ENCODE results near the gene C17orf58.
"Not testable (repeated sequence)": the region's sequence is repeated elsewhere in the genome, so short reads cannot be mapped to it uniquely, and the experiment has no call there.

Gene C17orf58

DNA sequence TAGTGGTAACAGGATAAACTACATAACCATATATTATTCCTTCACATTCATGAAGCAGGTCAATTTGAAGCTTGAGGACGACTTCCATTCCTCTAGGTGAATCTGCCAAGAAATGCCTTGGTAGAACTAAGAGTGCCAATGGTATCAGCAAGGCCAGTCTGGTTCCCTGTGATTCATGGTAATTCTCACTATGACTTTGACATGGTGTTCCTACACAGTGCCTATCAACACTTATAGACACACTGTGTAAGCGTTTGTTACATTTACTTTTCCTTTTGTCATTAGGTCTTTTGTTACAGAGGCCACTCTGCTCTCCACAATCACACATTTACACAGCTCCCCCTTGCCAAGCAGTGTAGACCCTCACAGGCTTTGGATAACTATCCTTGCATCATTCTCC, 34.1 kb downstream of the C17orf58 start:
- not testable (repeated sequence) for H3K27me3 Mint-ChIP-seq; H3K4me1 Mint-ChIP-seq (ENCODE audit: low read depth); H3K4me3 Mint-ChIP-seq; H3K27ac Mint-ChIP-seq; H3K9me3 Mint-ChIP-seq
- peaks cover 75% of the 10 kb centered on the region for H3K36me3 Mint-ChIP-seq (ENCODE audit: low read depth)
- intact Hi-C loops (cut with micrococcal nuclease): loop anchor here (5.0 kb wide), 1 partner anchor 500 kb away; no protein-coding TSS in a partner anchor

DNA sequence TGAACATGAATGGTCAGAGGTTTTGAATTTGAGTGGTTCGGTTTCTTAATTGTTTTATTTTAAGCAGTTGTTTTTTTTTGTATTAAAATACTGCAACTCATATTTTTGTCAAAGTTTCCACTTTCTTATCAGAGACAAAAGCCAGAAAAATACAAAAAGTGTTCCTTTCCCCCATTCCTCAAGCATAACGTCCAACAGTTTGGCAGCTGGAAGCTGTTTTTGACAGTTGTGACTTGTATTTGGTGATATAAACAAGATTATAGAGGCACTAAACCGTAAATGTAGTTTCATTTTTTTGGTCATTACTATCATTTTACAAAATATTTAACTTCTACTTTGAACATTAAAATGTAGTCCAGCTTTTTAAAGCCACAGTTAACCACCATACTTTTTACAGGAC, 36.0 kb downstream of the C17orf58 start:
- H3K4me1 Mint-ChIP-seq (ENCODE audit: low read depth); H3K27me3 Mint-ChIP-seq; H3K4me3 Mint-ChIP-seq; H3K27ac Mint-ChIP-seq; H3K9me3 Mint-ChIP-seq: not testable (repeated sequence)
- H3K36me3 Mint-ChIP-seq (ENCODE audit: low read depth): peaks cover 73% of the 10 kb centered on the region
- intact Hi-C loops (cut with micrococcal nuclease): loop anchor here (5.0 kb wide), 1 partner anchor 502 kb away; no protein-coding TSS in a partner anchor

DNA sequence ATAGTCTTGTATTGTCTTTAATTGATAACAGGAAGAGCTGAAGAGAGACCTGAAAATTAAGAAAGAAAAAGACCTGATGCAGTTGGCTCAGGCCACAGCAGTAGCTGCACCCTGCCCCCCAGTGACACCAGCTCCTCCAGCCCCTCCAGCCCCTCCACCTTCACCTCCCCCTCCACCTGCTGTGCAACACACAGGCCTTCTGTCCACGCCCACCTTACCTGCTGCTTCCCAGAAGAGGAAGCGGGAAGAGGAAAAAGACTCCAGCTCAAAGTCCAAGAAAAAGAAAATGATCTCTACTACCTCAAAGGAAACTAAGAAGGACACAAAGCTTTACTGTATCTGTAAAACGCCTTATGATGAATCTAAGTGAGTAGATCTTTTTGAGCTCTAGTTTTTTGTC, 36.8 kb downstream of the C17orf58 start:
- peaks cover 73% of the 10 kb centered on the region for H3K36me3 Mint-ChIP-seq (ENCODE audit: low read depth)
- no peaks in the 10 kb centered on the region for H3K9me3 Mint-ChIP-seq
- intact Hi-C loops (cut with micrococcal nuclease): no loop called here
- no peak overlapping the region for H3K4me3 Mint-ChIP-seq
- H3K27ac Mint-ChIP-seq: no peak overlapping the region
- H3K4me1 Mint-ChIP-seq (ENCODE audit: low read depth): peaks cover 5% of the 10 kb centered on the region
- H3K27me3 Mint-ChIP-seq: no peaks in the 10 kb centered on the region

DNA sequence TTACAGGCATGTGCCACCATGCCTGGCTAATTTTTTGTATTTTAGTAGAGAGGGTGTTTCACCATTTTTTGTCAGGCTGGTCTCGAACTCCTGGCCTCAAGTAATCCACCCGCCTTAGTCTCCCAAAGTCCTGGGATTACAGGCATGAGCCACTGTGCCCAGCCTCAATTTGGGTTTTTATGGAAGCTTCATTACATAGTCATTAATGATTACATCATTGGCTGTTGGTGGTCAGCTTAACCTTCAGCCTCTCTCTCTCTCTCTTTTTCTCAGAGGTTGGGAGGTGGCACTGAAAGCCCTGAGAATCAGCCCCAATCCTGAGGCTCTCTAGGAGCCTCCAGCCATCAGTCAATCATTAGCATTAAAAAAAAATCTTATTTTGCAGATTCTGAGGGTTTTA, 45.3 kb downstream of the C17orf58 start:
- H3K4me3 Mint-ChIP-seq: no peak overlapping the region
- no peak overlapping the region for H3K27ac Mint-ChIP-seq
- intact Hi-C loops (cut with micrococcal nuclease): no loop called here
- H3K9me3 Mint-ChIP-seq: no peaks in the 10 kb centered on the region
- no peaks in the 10 kb centered on the region for H3K27me3 Mint-ChIP-seq
- peaks cover 99% of the 10 kb centered on the region for H3K36me3 Mint-ChIP-seq (ENCODE audit: low read depth)
- H3K4me1 Mint-ChIP-seq (ENCODE audit: low read depth): no peaks in the 10 kb centered on the region

DNA sequence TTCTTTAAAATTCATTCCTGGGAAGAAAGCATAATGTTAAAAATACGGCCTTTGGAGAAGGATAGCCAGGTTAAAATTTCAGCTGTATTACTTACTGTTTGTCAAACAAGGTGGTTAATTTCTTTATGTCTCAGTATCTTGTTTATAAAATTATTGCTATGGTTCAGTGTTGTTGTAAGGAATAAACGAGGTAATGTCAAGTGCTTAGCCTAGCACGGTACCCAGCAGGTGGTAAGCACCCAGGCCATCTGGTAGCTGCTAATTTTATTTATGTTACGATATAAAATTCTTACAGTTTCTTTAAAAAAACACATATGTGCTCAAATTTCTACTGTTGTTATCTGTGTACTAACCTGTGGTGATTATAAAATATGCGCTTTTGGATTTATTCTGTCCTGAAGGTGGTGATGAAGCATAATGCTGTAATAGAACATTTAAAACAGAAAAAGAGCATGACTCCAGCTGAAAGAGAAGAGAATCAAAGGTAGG, 48.9 kb downstream of the C17orf58 start:
- Mint-ChIP-seq H3K4me3 (no peak overlapping the region), H3K9me3 (no peaks in the 10 kb centered on the region), H3K4me1 (ENCODE audit: low read depth) (no peaks in the 10 kb centered on the region), H3K27me3 (no peaks in the 10 kb centered on the region), H3K36me3 (ENCODE audit: low read depth) (peaks cover 97% of the 10 kb centered on the region), H3K27ac (no peak overlapping the region)
- intact Hi-C loops (cut with micrococcal nuclease): no loop called here

DNA sequence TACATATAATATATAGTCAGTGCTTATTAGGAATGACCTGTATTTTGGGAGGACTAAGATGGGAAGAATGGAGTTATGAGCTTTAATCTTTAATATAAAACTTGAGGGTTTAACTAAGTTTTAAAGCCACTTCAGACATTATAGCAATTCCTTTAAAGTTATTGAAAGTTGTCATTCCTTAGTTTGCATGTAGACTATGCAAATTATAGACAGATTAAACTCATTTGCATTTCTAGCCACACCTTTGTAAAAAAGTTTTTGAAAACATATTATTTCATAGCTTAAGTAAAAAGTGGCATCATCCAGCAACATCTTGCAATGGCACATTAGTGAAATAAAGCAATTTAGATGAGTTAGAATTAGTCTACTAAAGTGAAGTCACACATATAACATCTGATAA, 49.8 kb downstream of the C17orf58 start:
- H3K27me3 Mint-ChIP-seq: no peaks in the 10 kb centered on the region
- peaks cover 97% of the 10 kb centered on the region for H3K36me3 Mint-ChIP-seq (ENCODE audit: low read depth)
- H3K9me3 Mint-ChIP-seq: no peaks in the 10 kb centered on the region
- H3K4me1 Mint-ChIP-seq (ENCODE audit: low read depth): no peaks in the 10 kb centered on the region
- H3K4me3 Mint-ChIP-seq: no peak overlapping the region
- no peak overlapping the region for H3K27ac Mint-ChIP-seq
- intact Hi-C loops (cut with micrococcal nuclease): no loop called here

DNA sequence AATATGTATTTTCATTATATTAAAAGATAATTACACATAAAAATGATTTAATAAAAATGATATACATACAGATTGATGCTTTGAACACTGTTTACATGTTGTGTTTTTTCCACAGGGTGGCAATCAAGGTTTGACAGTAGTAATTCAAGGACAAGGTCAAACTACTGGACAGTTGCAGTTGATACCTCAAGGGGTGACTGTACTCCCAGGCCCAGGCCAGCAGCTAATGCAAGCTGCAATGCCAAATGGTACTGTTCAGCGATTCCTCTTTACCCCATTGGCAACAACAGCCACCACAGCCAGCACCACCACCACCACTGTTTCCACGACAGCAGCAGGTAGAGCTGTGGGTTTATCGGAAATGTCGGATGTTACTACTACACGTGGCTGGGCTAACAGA, 52.2 kb downstream of the C17orf58 start:
- H3K36me3 Mint-ChIP-seq (ENCODE audit: low read depth): peaks cover 95% of the 10 kb centered on the region
- intact Hi-C loops (cut with micrococcal nuclease): no loop called here
- no peaks in the 10 kb centered on the region for H3K4me1 Mint-ChIP-seq (ENCODE audit: low read depth)

DNA sequence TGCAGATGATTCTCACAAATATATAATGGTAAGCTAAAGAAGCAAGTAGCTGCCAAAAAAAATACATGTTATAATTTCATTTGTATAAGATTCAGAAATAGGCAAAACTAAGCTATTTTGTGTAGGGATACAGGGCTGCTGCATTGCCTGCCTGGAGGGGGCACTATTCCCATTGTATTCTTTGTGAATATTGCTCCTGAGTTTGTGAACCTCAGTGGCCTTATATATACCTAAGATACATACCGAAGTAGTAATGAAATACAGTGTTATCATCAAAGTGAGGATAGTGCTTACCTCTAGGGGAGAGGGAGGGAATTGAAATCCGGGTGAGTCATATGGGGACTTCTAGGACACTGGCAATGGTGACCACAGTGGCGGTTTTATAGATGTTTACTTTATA, 53.5 kb downstream of the C17orf58 start:
- Mint-ChIP-seq H3K36me3 (ENCODE audit: low read depth) (peaks cover 95% of the 10 kb centered on the region), H3K9me3 (no peaks in the 10 kb centered on the region), H3K27ac (no peak overlapping the region), H3K4me1 (ENCODE audit: low read depth) (no peaks in the 10 kb centered on the region), H3K4me3 (no peak overlapping the region), H3K27me3 (no peaks in the 10 kb centered on the region)
- intact Hi-C loops (cut with micrococcal nuclease): no loop called here

More for the DNA sequence above, 52.2 kb downstream of the C17orf58 start:
- Mint-ChIP-seq H3K4me3 (no peak overlapping the region), H3K27ac (no peak overlapping the region), H3K27me3 (no peaks in the 10 kb centered on the region), H3K9me3 (no peaks in the 10 kb centered on the region)

All from dendritic cell treated with granulocyte-macrophage colony-stimulating factor and Interleukin-4, amounts not matched to agents 40 ng/mL and 50 ng/mL, for 4 days (primary cell).